Measurements from ENCODE around the gene CTCFL.

Gene CTCFL

GRCh38 chr20:57560554-57561355 is 35.8 kb upstream of the CTCFL start, which contains the start of gene PCK1:
Gene PCK1, plus strand, starts transcription at chr20:57561110. Its CDS starts 302 bp downstream, at chr20:57561412.
- DNase-seq (ENCODE audit: low read depth), result no peak

- no peak for DNase-seq (ENCODE audit: low read depth)
Measured at GRCh38 chr20:57559658-57560553, 35.0 kb upstream of the CTCFL start.

- DNase-seq (ENCODE audit: low read depth), result no peak
Measured at GRCh38 chr20:57559289-57559634, 34.3 kb upstream of the CTCFL start.

- no peak for DNase-seq (ENCODE audit: low read depth)
Measured at GRCh38 chr20:57558614-57559288, 33.8 kb upstream of the CTCFL start.

- no peak for DNase-seq (ENCODE audit: low read depth)
Measured at GRCh38 chr20:57557926-57558613, 33.1 kb upstream of the CTCFL start.

- no peak for DNase-seq (ENCODE audit: low read depth)
Measured at GRCh38 chr20:57556980-57557274, 32.0 kb upstream of the CTCFL start.

GRCh38 chr20:57555457-57556184 is 30.7 kb upstream of the CTCFL start:
- no peak for DNase-seq (ENCODE audit: low read depth)

GRCh38 chr20:57553376-57554018 is 28.6 kb upstream of the CTCFL start:
- no peak for DNase-seq (ENCODE audit: low read depth)

- DNase-seq (ENCODE audit: low read depth), result no peak
Measured at GRCh38 chr20:57552471-57552870, 27.5 kb upstream of the CTCFL start.

GRCh38 chr20:57548177-57549058 is 23.5 kb upstream of the CTCFL start:
- DNase-seq (ENCODE audit: low read depth), result no peak

GRCh38 chr20:57546956-57547649 is 22.2 kb upstream of the CTCFL start:
- DNase-seq (ENCODE audit: low read depth), result no peak

GRCh38 chr20:57545927-57546662 is 21.2 kb upstream of the CTCFL start:
- no peak for DNase-seq (ENCODE audit: low read depth)

GRCh38 chr20:57544838-57545564 is 20.1 kb upstream of the CTCFL start:
- DNase-seq (ENCODE audit: low read depth), result no peak

- DNase-seq (ENCODE audit: low read depth), result no peak
Measured at GRCh38 chr20:57543754-57544153, 18.8 kb upstream of the CTCFL start.

- no peak for DNase-seq (ENCODE audit: low read depth)
Measured at GRCh38 chr20:57540890-57541580, 16.1 kb upstream of the CTCFL start.

GRCh38 chr20:57539889-57540288 is 14.9 kb upstream of the CTCFL start:
- DNase-seq (ENCODE audit: low read depth), result no peak

- DNase-seq (ENCODE audit: low read depth), result no peak
Measured at GRCh38 chr20:57537822-57538221, 12.9 kb upstream of the CTCFL start.

All from HS-27A (cell line).